Osteocyte (in vitro differentiated cells): Measurements from ENCODE around the gene FOXN4. TPM values are rescaled to one million over a fixed set of nuclear protein-coding genes. Genes with fewer than 3 reads are reported as not detected.

ENCODE experiments used
- DNase-seq: peaks from one replicate; pipeline ENCODE4 v3.0.0; 2021; ENCODE audit warnings: mixed read lengths; ENCODE audit not compliant: unreplicated experiment; ENCODE audit errors: extremely low spot score
- H3K27ac Mint-ChIP-seq: one replicate; pipeline ENCODE4 v1.8.0; 2021; ENCODE audit warnings: mild to moderate bottlenecking, mixed read lengths; ENCODE audit not compliant: unreplicated experiment
- H3K27me3 Mint-ChIP-seq: one replicate; pipeline ENCODE4 v1.8.0; 2021; ENCODE audit warnings: mixed read lengths; ENCODE audit not compliant: unreplicated experiment
- H3K36me3 Mint-ChIP-seq: one replicate; pipeline ENCODE4 v1.8.0; 2021; ENCODE audit warnings: mixed read lengths; ENCODE audit not compliant: unreplicated experiment
- H3K4me1 Mint-ChIP-seq: one replicate; pipeline ENCODE4 v1.8.0; 2021; ENCODE audit warnings: mixed read lengths; ENCODE audit not compliant: unreplicated experiment
- H3K4me3 Mint-ChIP-seq: one replicate; pipeline ENCODE4 v1.8.0; 2021; ENCODE audit warnings: mild to moderate bottlenecking, moderate library complexity, mixed read lengths; ENCODE audit not compliant: unreplicated experiment
- H3K9me3 Mint-ChIP-seq: one replicate; pipeline ENCODE4 v1.8.0; 2021; ENCODE audit warnings: mixed read lengths; ENCODE audit not compliant: unreplicated experiment
- CTCF ChIP-seq: fragments of 200-600 bp; sonication (generic); IDR thresholded peaks from 2 replicates; pipeline ENCODE4 v1.5.0; 2021; ENCODE audit warnings: antibody characterized with exemption, mild to moderate bottlenecking, moderate library complexity
- total RNA-seq: library from RNA; stranded (reverse); gene quantifications from 2 replicates; pipeline ENCODE4 v1.2.1, GENCODE V29; 2021

Gene FOXN4
- total RNA-seq, 1 donor from 2014 or later: not detected

GRCh38 chr12:109305547-109305946, 3.5 kb downstream of the FOXN4 start:
- no peak for TF ChIP-seq CTCF
- H3K27ac Mint-ChIP-seq: no peak overlapping the region
- H3K4me3 Mint-ChIP-seq: no peak overlapping the region
- DNase-seq: no peak
- H3K4me1 Mint-ChIP-seq: peaks cover 11% of the 10 kb centered on the region
- no peaks in the 10 kb centered on the region for H3K36me3 Mint-ChIP-seq
- H3K9me3 Mint-ChIP-seq: no peaks in the 10 kb centered on the region
- H3K27me3 Mint-ChIP-seq: peaks cover 76% of the 10 kb centered on the region

- no peaks in the 10 kb centered on the region for H3K9me3 Mint-ChIP-seq
- peaks cover 8% of the 10 kb centered on the region for H3K4me1 Mint-ChIP-seq
- no peaks in the 10 kb centered on the region for H3K36me3 Mint-ChIP-seq
- H3K27me3 Mint-ChIP-seq: peaks cover 72% of the 10 kb centered on the region
- TF ChIP-seq CTCF: no peak
- H3K27ac Mint-ChIP-seq: no peak overlapping the region
- H3K4me3 Mint-ChIP-seq: no peak overlapping the region
- no peak for DNase-seq
Observed at GRCh38 chr12:109304485-109304884, 4.6 kb downstream of the FOXN4 start.

GRCh38 chr12:109302770-109303169, 6.3 kb downstream of the FOXN4 start:
- peaks cover 62% of the 10 kb centered on the region for H3K27me3 Mint-ChIP-seq
- no peaks in the 10 kb centered on the region for H3K4me1 Mint-ChIP-seq
- TF ChIP-seq CTCF: no peak
- DNase-seq: no peak
- no peaks in the 10 kb centered on the region for H3K9me3 Mint-ChIP-seq
- no peaks in the 10 kb centered on the region for H3K36me3 Mint-ChIP-seq
- H3K4me3 Mint-ChIP-seq: no peak overlapping the region
- H3K27ac Mint-ChIP-seq: no peak overlapping the region

GRCh38 chr12:109302358-109302757, 6.7 kb downstream of the FOXN4 start:
- TF ChIP-seq CTCF: no peak
- H3K36me3 Mint-ChIP-seq: no peaks in the 10 kb centered on the region
- no peaks in the 10 kb centered on the region for H3K9me3 Mint-ChIP-seq
- H3K27ac Mint-ChIP-seq: no peak overlapping the region
- H3K4me1 Mint-ChIP-seq: no peaks in the 10 kb centered on the region
- H3K27me3 Mint-ChIP-seq: peaks cover 58% of the 10 kb centered on the region
- H3K4me3 Mint-ChIP-seq: no peak overlapping the region
- no peak for DNase-seq

- Mint-ChIP-seq H3K36me3 (no peaks in the 10 kb centered on the region), H3K27me3 (peaks cover 54% of the 10 kb centered on the region), H3K4me1 (no peaks in the 10 kb centered on the region), H3K27ac (no peak overlapping the region), H3K9me3 (no peaks in the 10 kb centered on the region), H3K4me3 (no peak overlapping the region)
- TF ChIP-seq CTCF: no peak
- DNase-seq: no peak
Observed at GRCh38 chr12:109301643-109302168, 7.4 kb downstream of the FOXN4 start.
